ENCODE measurements around the gene ACBD4. TPM values are rescaled to one million over a fixed set of nuclear protein-coding genes. Genes with fewer than 3 reads are reported as not detected.

Gene ACBD4
- total and polyA plus RNA-seq, 10 of the 15 experiments (the other 5 are each of a cell fraction or from before 2014, with no cell fraction given), result 0.20 to 13.8 (median 6.9) TPM

- SMC1A ChIA-PET (ENCODE audit: uncharacterized antibody, unreplicated experiment), result interaction anchor here (2.1 kb wide), 1 partner anchor 207 kb away, joined by 4 read pairs; no protein-coding TSS in a partner anchor
- H3K79me2 ChIP-seq (ENCODE audit: control insufficient read depth, insufficient read depth, low read length), result no peaks in the 10 kb centered on the region
- FAIRE-seq (no peak), DNase-seq (ENCODE audit: low read depth, low spot score) (no peak), ATAC-seq (no peak)
- H3K27me3 ChIP-seq (replicated peaks in 1 of 2; ENCODE audit: control insufficient read depth in 2 of 2, insufficient read depth in 2 of 2, low read length in 1 of 2), result no peaks in the 10 kb centered on the region
- CTCF ChIA-PET, result interaction anchor here (9.4 kb wide), 1 partner anchor 207 kb away, joined by 82 read pairs; no protein-coding TSS in a partner anchor
- TF ChIP-seq BCL3 (IDR thresholded peaks at IDR 0.05; ENCODE audit: borderline replicate concordance, insufficient read depth, low read depth, low read length, poor library complexity, severe bottlenecking), result peak; percentile 88
- no peak for TF ChIP-seq BACH1 (IDR thresholded peaks at IDR 0.05; ENCODE audit: borderline replicate concordance)
- TF ChIP-seq FOS (IDR thresholded peaks at IDR 0.05; ENCODE audit: borderline replicate concordance, extremely low read depth, insufficient read length), result no peak
- no peaks in the 10 kb centered on the region for H4K20me1 ChIP-seq (ENCODE audit: control insufficient read depth, insufficient read depth)
- intact Hi-C loops (cut with micrococcal nuclease; ENCODE audit: unreplicated experiment) (no loop called here), in situ Hi-C loops (cut with MboI) (loop anchor here (10.0 kb wide), 1 partner anchor 353 kb away; no protein-coding TSS in a partner anchor)
- H3K4me3 ChIP-seq, result no peak overlapping the region
- H3K9ac ChIP-seq (ENCODE audit: control insufficient read depth, insufficient read depth, low read length), result no peak overlapping the region
- RAD21 ChIA-PET (ENCODE audit: unreplicated experiment), result no interaction called here
- no peak overlapping the region for H2AFZ ChIP-seq (ENCODE audit: control insufficient read depth, low read depth, low read length)
- no peak overlapping the region for H3K4me2 ChIP-seq (ENCODE audit: control insufficient read depth, insufficient read depth)
- POLR2A ChIA-PET, result no interaction called here
- BruUV-seq (replicated peaks), result no TSS peak
- no peaks in the 10 kb centered on the region for H3K9me3 ChIP-seq (replicated peaks; ENCODE audit: control insufficient read depth, insufficient read depth, low read length)
- no peaks in the 10 kb centered on the region for H3K4me1 ChIP-seq (ENCODE audit: control insufficient read depth, insufficient read depth, low read length)
- 36% methylated on average over 20 of the region's 20 CpGs for WGBS (ENCODE audit: insufficient coverage, insufficient replicate concordance, low lambda C conversion rate, missing lambda C conversion rate)
- no peaks in the 10 kb centered on the region for H3K36me3 ChIP-seq (ENCODE audit: control insufficient read depth in 2 of 2, insufficient read depth in 2 of 2, low read length in 1 of 2)
- H3K27ac ChIP-seq (ENCODE audit: control insufficient read depth, insufficient read depth), result no peak overlapping the region
Measured at GRCh38 chr17:45127548-45128300, 7.8 kb upstream of the ACBD4 start.

GRCh38 chr17:45128331-45128730 lies 7.2 kb upstream of the ACBD4 start:
- POLR2A ChIA-PET, result interaction anchor here (0.5 kb wide), 1 partner anchor 27 kb away, joined by 6 read pairs; no protein-coding TSS in a partner anchor
- WGBS (ENCODE audit: insufficient coverage, insufficient replicate concordance, low lambda C conversion rate, missing lambda C conversion rate), result 42% methylated on average over 5 of the region's 5 CpGs
- TF ChIP-seq ZZZ3 (IDR thresholded peaks at IDR 0.05; ENCODE audit: control insufficient read depth, insufficient read length, low read depth) (no peak), CHD4 (IDR thresholded peaks at IDR 0.05) (no peak), SMAD5 (IDR thresholded peaks at IDR 0.05; ENCODE audit: low read depth) (no peak), CREM (IDR thresholded peaks at IDR 0.05; ENCODE audit: low read depth) (no peak), CBX5 (IDR thresholded peaks at IDR 0.05; ENCODE audit: low read depth) (no peak), TCF7 (IDR thresholded peaks at IDR 0.05; ENCODE audit: borderline replicate concordance) (no peak), IRF5 (IDR thresholded peaks at IDR 0.05; ENCODE audit: borderline replicate concordance) (no peak), E4F1 (IDR thresholded peaks at IDR 0.05; ENCODE audit: borderline replicate concordance, partially characterized antibody) (no peak)

More at GRCh38 chr17:45128331-45128730, 7.2 kb upstream of the ACBD4 start:
- Histone ChIP-seq H3K4me3 (no peak overlapping the region), H2AFZ (ENCODE audit: control insufficient read depth, low read depth, low read length) (no peak overlapping the region), H3K36me3 (ENCODE audit: control insufficient read depth in 2 of 2, insufficient read depth in 2 of 2, low read length in 1 of 2) (no peaks in the 10 kb centered on the region), H3K79me2 (ENCODE audit: control insufficient read depth, insufficient read depth, low read length) (no peaks in the 10 kb centered on the region), H3K4me2 (ENCODE audit: control insufficient read depth, insufficient read depth) (no peak overlapping the region), H3K9me3 (replicated peaks; ENCODE audit: control insufficient read depth, insufficient read depth, low read length) (no peaks in the 10 kb centered on the region), H3K9ac (ENCODE audit: control insufficient read depth, insufficient read depth, low read length) (no peak overlapping the region), H3K27ac (ENCODE audit: control insufficient read depth, insufficient read depth) (no peak overlapping the region), H3K27me3 (replicated peaks in 1 of 2; ENCODE audit: control insufficient read depth in 2 of 2, insufficient read depth in 2 of 2, low read length in 1 of 2) (no peaks in the 10 kb centered on the region), H3K4me1 (ENCODE audit: control insufficient read depth, insufficient read depth, low read length) (no peaks in the 10 kb centered on the region), H4K20me1 (ENCODE audit: control insufficient read depth, insufficient read depth) (no peaks in the 10 kb centered on the region)
- FAIRE-seq, result no peak
- no peak for DNase-seq (ENCODE audit: low read depth, low spot score)
- CTCF ChIA-PET, result interaction anchor here (9.4 kb wide), 1 partner anchor 208 kb away, joined by 82 read pairs; no protein-coding TSS in a partner anchor
- ATAC-seq, result no peak
- intact Hi-C loops (cut with micrococcal nuclease; ENCODE audit: unreplicated experiment), result no loop called here
- RAD21 ChIA-PET (ENCODE audit: unreplicated experiment), result no interaction called here
- BruUV-seq (replicated peaks), result no TSS peak
- SMC1A ChIA-PET (ENCODE audit: uncharacterized antibody, unreplicated experiment), result no interaction called here
- in situ Hi-C loops (cut with MboI), result loop anchor here (10.0 kb wide), 1 partner anchor 354 kb away; no protein-coding TSS in a partner anchor

Data from GM12878 (cell line).